ENCODE results near the gene GSS. TPM values are rescaled to one million over a fixed set of nuclear protein-coding genes. Genes with fewer than 3 reads are reported as not detected.

The GSS gene
- total RNA-seq, 4 donors from 2014 or later, result 125 to 364 (median 129) TPM

DNA sequence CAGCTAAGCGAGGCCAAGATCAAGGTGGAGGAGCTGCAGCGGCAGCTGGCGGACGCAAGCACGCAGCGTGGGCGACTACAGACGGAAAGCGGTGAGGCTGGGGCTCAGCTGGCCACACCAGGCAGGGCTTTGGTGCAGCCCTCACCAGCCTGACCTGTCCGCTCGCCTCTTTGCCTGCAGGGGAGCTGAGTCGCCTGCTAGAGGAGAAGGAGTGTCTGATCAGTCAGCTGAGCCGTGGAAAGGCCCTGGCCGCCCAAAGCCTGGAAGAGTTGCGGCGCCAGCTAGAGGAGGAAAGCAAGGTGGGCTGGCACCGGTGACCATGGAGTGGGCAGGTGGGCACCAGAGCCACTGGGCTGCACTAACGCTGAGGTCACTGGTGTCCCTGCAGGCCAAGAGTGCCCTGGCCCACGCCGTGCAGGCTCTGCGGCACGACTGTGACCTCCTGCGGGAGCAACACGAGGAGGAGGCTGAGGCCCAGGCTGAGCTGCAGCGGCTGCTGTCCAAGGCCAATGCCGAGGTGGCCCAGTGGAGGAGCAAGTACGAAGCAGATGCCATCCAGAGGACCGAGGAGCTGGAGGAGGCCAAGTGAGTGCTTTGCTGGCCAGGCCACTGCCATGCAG is 42.8 kb upstream of the GSS start:
- H3K27me3 ChIP-seq, result no peaks in the 10 kb centered on the region
- no peak overlapping the region for H3K27ac ChIP-seq
- no peak for DNase-seq
- in situ Hi-C loops (cut with MboI; ENCODE audit: low pct_ligation_motif_present in 1 of 4, low pct_unique_long_range_greater_than_20kb in 1 of 4, low sequenced_read_pairs in 3 of 4), result no loop called here
- intact Hi-C loops (cut with DNase I; ENCODE audit: low total_unique reads), result no loop called here
- no peak overlapping the region for H3K4me3 ChIP-seq
- TF ChIP-seq POLR2A (IDR thresholded peaks at IDR 0.05) (no peak), POLR2AphosphoS5 (IDR thresholded peaks at IDR 0.05) (no peak), CTCF (IDR thresholded peaks at IDR 0.05) (no peak), EP300 (IDR thresholded peaks at IDR 0.05; ENCODE audit: low read depth) (no peak)
- peaks cover 0 to 13% (median 10%) of the 10 kb centered on the region in 4 donors for H3K4me1 ChIP-seq
- no peaks in the 10 kb centered on the region for H3K9me3 ChIP-seq
- peaks cover 0 to 32% (median 12%) of the 10 kb centered on the region in 4 donors for H3K36me3 ChIP-seq
- 94% methylated on average over 19 of the region's 28 CpGs; no CpG with 5 or more reads in 1 of the 2 donors for WGBS, 2 donors (ENCODE audit: low coverage in 1 of 2)

- WGBS, 2 donors (ENCODE audit: low coverage in 1 of 2), result 75 to 94% methylated on average over 2 of the region's 2 CpGs
- no peak for DNase-seq
- H3K27me3 ChIP-seq, result no peaks in the 10 kb centered on the region
- H3K27ac ChIP-seq, result peak overlapping the region in 1 of 4 donors; percentile 13
- intact Hi-C loops (cut with DNase I; ENCODE audit: low total_unique reads) (no loop called here), in situ Hi-C loops (cut with MboI; ENCODE audit: low pct_ligation_motif_present in 1 of 4, low pct_unique_long_range_greater_than_20kb in 1 of 4, low sequenced_read_pairs in 3 of 4) (no loop called here)
- H3K4me3 ChIP-seq, result no peak overlapping the region
- no peaks in the 10 kb centered on the region for H3K9me3 ChIP-seq
- peaks cover 0 to 25% (median 8%) of the 10 kb centered on the region in 4 donors for H3K36me3 ChIP-seq
- peaks cover 0 to 13% (median 10%) of the 10 kb centered on the region in 4 donors for H3K4me1 ChIP-seq
- no peak for TF ChIP-seq POLR2AphosphoS5 (IDR thresholded peaks at IDR 0.05)
- TF ChIP-seq POLR2A (IDR thresholded peaks at IDR 0.05), result no peak
- no peak for TF ChIP-seq EP300 (IDR thresholded peaks at IDR 0.05; ENCODE audit: low read depth)
- no peak for TF ChIP-seq CTCF (IDR thresholded peaks at IDR 0.05)
Observed at GRCh38 chr20:34997774-34998173, 42.2 kb upstream of the GSS start.

GRCh38 chr20:34997131-34997561 is 41.5 kb upstream of the GSS start:
- no peak overlapping the region for H3K4me3 ChIP-seq
- no peaks in the 10 kb centered on the region for H3K9me3 ChIP-seq
- no peaks in the 10 kb centered on the region for H3K27me3 ChIP-seq
- no peak for TF ChIP-seq POLR2A (IDR thresholded peaks at IDR 0.05)
- TF ChIP-seq CTCF (IDR thresholded peaks at IDR 0.05), result no peak
- TF ChIP-seq EP300 (IDR thresholded peaks at IDR 0.05; ENCODE audit: low read depth), result no peak
- TF ChIP-seq POLR2AphosphoS5 (IDR thresholded peaks at IDR 0.05), result peak in 1 of 3 donors; percentile 30
- H3K4me1 ChIP-seq, result peaks cover 0 to 13% (median 10%) of the 10 kb centered on the region in 4 donors
- peaks cover 0 to 19% (median 8%) of the 10 kb centered on the region in 4 donors for H3K36me3 ChIP-seq
- DNase-seq, result peak; percentile 61
- intact Hi-C loops (cut with DNase I; ENCODE audit: low total_unique reads) (no loop called here), in situ Hi-C loops (cut with MboI; ENCODE audit: low pct_ligation_motif_present in 1 of 4, low pct_unique_long_range_greater_than_20kb in 1 of 4, low sequenced_read_pairs in 3 of 4) (no loop called here)
- peak overlapping the region in 1 of 4 donors; percentile 13 for H3K27ac ChIP-seq
- WGBS, 2 donors (ENCODE audit: low coverage in 1 of 2), result 37% methylated on average over 37 of the region's 39 CpGs; no CpG with 5 or more reads in 1 of the 2 donors

GRCh38 chr20:34996243-34997028 is 40.8 kb upstream of the GSS start:
- no peak for TF ChIP-seq CTCF (IDR thresholded peaks at IDR 0.05)
- no peak for TF ChIP-seq POLR2A (IDR thresholded peaks at IDR 0.05)
- no peak for TF ChIP-seq EP300 (IDR thresholded peaks at IDR 0.05; ENCODE audit: low read depth)
- no peak for TF ChIP-seq POLR2AphosphoS5 (IDR thresholded peaks at IDR 0.05)
- in situ Hi-C loops (cut with MboI; ENCODE audit: low pct_ligation_motif_present in 1 of 4, low pct_unique_long_range_greater_than_20kb in 1 of 4, low sequenced_read_pairs in 3 of 4), result no loop called here
- Histone ChIP-seq H3K9me3 (no peaks in the 10 kb centered on the region), H3K27ac (no peak overlapping the region), H3K4me3 (no peak overlapping the region), H3K4me1 (peaks cover 0 to 13% (median 10%) of the 10 kb centered on the region in 4 donors), H3K27me3 (no peaks in the 10 kb centered on the region), H3K36me3 (peaks cover 0 to 18% (median 8%) of the 10 kb centered on the region in 4 donors)
- no peak for DNase-seq
- intact Hi-C loops (cut with DNase I; ENCODE audit: low total_unique reads), result no loop called here
- 95% methylated on average over 22 of the region's 26 CpGs; no CpG with 5 or more reads in 1 of the 2 donors for WGBS, 2 donors (ENCODE audit: low coverage in 1 of 2)

Data from transverse colon (tissue), 4 donors.